Loucy (cell line): Measurements from ENCODE around the gene CDH13.

Experiments used
- CTCF ChIP-seq: fragments of 200-600 bp; sonication (generic); conservative IDR thresholded peaks from 2 replicates; pipeline ENCODE4 v1.5.1; 2014; ENCODE audit warnings: mild to moderate bottlenecking, antibody characterized with exemption, low read length
- EZH2phosphoT487 ChIP-seq: fragments of 200-600 bp; IDR thresholded peaks from 2 replicates; pipeline ENCODE4 v1.6.1; 2018; ENCODE audit warnings: antibody characterized with exemption, mild to moderate bottlenecking, moderate library complexity, borderline replicate concordance

GRCh38 chr16:82667437-82667836 lies 40.7 kb downstream of the CDH13 start:
- TF ChIP-seq CTCF (no peak), EZH2phosphoT487 (no peak)
